Measurements from ENCODE around the gene AGFG1.

AGFG1 gene

GRCh38 chr2:227461811-227462461 is 10.0 kb upstream of the AGFG1 start:
- no peak for DNase-seq (ENCODE audit: low read depth)

- no peak for DNase-seq (ENCODE audit: low read depth)
Observed at GRCh38 chr2:227462462-227462951, 9.4 kb upstream of the AGFG1 start.

- DNase-seq (ENCODE audit: low read depth), result no peak
Observed at GRCh38 chr2:227462972-227463931, 8.7 kb upstream of the AGFG1 start.

GRCh38 chr2:227464361-227464760 is 7.6 kb upstream of the AGFG1 start:
- DNase-seq (ENCODE audit: low read depth), result no peak

GRCh38 chr2:227464851-227465250 is 7.1 kb upstream of the AGFG1 start:
- no peak for DNase-seq (ENCODE audit: low read depth)

- DNase-seq (ENCODE audit: low read depth), result no peak
Observed at GRCh38 chr2:227466887-227467600, 4.9 kb upstream of the AGFG1 start.

- DNase-seq (ENCODE audit: low read depth), result no peak
Observed at GRCh38 chr2:227471412-227471811, 544 bp upstream of the AGFG1 start.

GRCh38 chr2:227472265-227473121 is 537 bp downstream of the AGFG1 start:
- no peak for DNase-seq (ENCODE audit: low read depth)

- DNase-seq (ENCODE audit: low read depth), result no peak
Observed at GRCh38 chr2:227473122-227473461, 1.1 kb downstream of the AGFG1 start.

GRCh38 chr2:227473806-227474205 is 1.9 kb downstream of the AGFG1 start:
- no peak for DNase-seq (ENCODE audit: low read depth)

- DNase-seq (ENCODE audit: low read depth), result no peak
Observed at GRCh38 chr2:227474410-227474809, 2.5 kb downstream of the AGFG1 start.

- DNase-seq (ENCODE audit: low read depth), result no peak
Observed at GRCh38 chr2:227477291-227477690, 5.3 kb downstream of the AGFG1 start.

GRCh38 chr2:227479865-227480475 is 8.0 kb downstream of the AGFG1 start:
- DNase-seq (ENCODE audit: low read depth), result no peak

- no peak for DNase-seq (ENCODE audit: low read depth)
Observed at GRCh38 chr2:227480528-227480927, 8.6 kb downstream of the AGFG1 start.

GRCh38 chr2:227482638-227483340 is 10.8 kb downstream of the AGFG1 start:
- DNase-seq (ENCODE audit: low read depth), result no peak

- DNase-seq (ENCODE audit: low read depth), result no peak
Observed at GRCh38 chr2:227485429-227485828, 13.5 kb downstream of the AGFG1 start.

GRCh38 chr2:227486688-227487087 is 14.7 kb downstream of the AGFG1 start:
- no peak for DNase-seq (ENCODE audit: low read depth)

GRCh38 chr2:227488045-227488444 is 16.1 kb downstream of the AGFG1 start:
- no peak for DNase-seq (ENCODE audit: low read depth)

- no peak for DNase-seq (ENCODE audit: low read depth)
Observed at GRCh38 chr2:227491386-227491785, 19.4 kb downstream of the AGFG1 start.

- DNase-seq (ENCODE audit: low read depth), result no peak
Observed at GRCh38 chr2:227493524-227493923, 21.6 kb downstream of the AGFG1 start.

GRCh38 chr2:227497158-227497557 is 25.2 kb downstream of the AGFG1 start:
- no peak for DNase-seq (ENCODE audit: low read depth)

Measured in stimulated activated CD8-positive, alpha-beta memory T cell treated with anti-CD3 and anti-CD28 coated beads, Interleukin-7, amount 100 ng/mL, for 24 hours (primary cell).